Muscle of arm (tissue), 12 donors: Measurements from ENCODE around the gene TTYH3. TPM values are rescaled to one million over a fixed set of nuclear protein-coding genes. Genes with fewer than 3 reads are reported as not detected.

Experiments
- DNase-seq: peaks from one replicate; pipeline ENCODE4 v3.0.0-alpha.2; 2013
- polyA plus RNA-seq, 12 donors: library from polyadenylated mRNA; unstranded; fragments of 120-200 nt; gene quantifications; one replicate each; pipeline ENCODE4 v1.2.1, GENCODE V29; 2013; ENCODE audit not compliant: insufficient read length in 12 of 12

TTYH3 gene
- polyA plus RNA-seq, 12 donors = 49.5 to 155 (median 77.2) TPM; not detected in 1

DNA sequence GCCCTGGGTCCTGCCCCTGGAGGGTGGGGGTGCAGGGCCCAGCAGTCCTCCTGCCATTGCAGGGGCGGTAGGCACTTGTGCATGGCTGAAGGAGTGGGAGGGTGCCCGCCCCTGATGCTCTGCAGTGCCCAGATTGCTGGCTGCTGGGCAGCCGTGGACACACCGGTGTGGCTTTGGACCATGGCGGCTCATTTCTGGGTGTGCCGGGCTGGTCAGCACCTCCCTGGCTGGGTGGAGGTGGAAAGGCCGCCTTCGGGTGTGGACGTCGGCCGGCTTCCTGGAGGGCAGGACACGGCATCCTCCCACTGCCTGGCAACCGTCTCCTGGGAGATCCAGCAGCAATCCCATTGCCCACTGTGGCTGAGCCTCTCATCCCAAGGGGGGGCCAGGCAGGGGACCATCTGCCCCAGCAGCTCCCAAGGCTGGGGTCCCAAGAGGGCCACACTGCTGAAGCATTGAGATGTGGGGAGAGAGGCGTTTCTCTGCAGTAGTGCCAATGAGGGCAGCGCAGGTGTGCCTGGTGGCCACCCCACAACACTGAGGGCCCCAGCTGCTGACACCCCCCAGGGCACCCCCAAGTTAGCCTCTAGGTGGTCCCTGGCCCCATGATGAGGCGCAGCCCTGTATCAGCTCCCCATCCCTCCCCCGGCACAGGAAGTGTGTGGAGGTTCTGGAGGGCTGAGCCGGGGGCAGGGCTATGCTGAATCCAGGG, 12.9 kb downstream of the TTYH3 start:
- DNase-seq = no peak

DNA sequence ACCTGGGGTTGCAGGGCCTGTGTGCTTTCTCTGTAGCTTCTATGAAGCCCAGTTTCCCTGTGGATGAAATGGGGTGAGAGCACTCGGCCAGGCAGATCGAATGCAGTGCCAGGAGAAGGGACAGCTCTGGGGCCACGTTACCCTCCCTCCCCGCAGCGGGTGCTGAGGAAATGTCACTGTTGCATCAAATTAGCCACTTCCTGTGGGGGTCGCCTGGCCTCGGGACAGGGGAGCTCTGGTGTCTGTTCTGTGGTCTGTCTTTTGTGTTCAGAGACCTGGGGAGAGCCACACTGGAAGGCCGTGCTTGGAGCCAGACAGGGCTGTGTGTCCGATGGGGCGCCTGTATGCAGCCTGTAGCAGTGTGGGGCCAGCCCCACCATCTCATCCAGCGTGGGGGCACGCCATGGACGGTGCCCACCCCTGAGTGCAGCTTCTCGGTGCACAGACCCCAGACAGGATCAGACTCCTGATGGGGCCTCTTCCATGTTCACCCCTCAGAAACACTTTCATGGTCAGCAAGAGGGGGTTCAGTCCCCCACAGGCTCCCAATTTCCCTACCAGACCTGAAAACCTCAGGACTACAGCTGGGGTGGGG, 13.6 kb downstream of the TTYH3 start:
- DNase-seq = no peak

DNA sequence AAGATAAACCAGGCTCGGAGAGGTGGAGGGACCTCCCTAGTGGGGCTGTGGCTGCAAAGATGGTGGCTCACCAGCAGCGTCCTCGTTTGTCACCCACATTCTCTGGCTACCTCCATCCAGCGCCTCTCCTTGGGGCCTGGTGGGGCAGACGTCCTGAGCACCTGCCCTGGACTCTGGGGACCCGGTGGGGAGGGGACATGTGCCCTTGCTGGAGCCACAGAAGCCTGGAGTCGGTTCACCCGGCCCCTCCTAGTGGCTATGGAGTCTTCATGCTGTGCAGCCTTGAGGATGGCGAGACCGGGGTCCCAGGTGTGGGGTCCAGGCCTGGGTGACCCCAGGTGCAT, 14.5 kb downstream of the TTYH3 start:
- no peak for DNase-seq

DNA sequence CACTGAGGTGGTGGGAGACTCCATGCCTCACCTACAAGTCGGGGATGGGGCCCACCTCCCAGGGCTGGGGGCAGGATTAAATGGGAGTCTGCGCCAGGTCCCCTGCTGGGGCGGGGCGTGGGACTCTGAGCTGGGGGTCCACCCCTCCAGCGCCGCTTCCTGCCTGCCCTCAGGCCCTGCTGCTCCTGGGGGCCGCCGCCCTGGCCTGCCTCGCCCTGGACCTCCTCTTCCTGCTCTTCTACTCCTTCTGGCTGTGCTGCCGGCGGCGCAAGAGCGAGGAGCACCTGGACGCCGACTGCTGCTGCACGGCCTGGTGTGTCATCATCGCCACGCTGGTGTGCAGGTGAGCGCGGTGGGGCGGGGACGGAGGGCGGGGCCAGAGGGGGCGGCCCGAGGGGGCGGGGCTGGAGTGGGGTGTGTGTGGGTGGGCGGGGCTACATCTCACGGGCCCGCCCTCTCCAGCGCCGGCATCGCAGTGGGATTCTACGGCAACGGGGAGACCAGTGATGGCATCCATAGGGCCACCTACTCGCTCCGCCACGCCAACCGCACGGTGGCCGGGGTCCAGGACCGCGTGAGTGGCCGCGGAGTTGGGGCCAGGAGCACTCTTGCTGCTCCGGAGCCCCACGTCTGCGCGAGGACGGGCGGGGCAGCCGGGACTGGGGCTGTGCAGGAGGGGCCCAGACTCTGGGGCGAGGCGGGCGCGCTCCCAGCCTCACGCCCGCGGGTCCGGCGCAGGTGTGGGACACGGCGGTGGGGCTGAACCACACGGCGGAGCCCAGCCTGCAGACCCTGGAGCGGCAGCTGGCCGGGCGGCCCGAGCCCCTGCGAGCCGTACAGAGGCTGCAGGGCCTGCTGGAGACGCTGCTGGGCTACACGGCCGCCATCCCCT, 15.1 kb downstream of the TTYH3 start:
- no peak for DNase-seq

DNA sequence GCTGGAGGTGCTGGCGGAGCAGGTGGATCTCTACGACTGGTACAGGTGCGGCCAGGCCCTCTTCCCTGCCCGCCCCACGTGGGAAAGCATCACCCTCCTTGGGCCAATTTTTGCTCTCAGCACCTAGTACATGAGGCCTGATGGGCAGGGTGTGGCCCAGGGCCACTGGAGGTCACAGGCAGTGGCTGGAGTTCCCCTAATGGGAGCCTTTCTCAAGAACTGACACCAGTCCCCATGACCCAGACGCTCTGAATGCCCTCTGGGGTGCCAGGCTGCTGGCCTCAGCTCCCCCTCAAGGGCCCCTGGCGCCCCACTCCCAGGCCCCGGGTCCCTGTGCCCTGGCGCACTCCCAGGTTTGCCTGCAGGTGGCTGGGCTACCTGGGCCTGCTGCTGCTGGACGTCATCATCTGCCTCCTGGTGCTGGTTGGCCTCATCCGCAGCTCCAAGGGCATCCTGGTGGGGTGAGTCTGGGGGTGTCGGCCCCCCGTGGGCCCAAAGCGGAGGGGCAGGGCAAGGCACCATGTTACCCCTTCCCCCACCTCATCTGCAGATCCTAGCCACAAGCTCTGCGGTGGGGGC, 15.9 kb downstream of the TTYH3 start:
- no peak for DNase-seq

DNA sequence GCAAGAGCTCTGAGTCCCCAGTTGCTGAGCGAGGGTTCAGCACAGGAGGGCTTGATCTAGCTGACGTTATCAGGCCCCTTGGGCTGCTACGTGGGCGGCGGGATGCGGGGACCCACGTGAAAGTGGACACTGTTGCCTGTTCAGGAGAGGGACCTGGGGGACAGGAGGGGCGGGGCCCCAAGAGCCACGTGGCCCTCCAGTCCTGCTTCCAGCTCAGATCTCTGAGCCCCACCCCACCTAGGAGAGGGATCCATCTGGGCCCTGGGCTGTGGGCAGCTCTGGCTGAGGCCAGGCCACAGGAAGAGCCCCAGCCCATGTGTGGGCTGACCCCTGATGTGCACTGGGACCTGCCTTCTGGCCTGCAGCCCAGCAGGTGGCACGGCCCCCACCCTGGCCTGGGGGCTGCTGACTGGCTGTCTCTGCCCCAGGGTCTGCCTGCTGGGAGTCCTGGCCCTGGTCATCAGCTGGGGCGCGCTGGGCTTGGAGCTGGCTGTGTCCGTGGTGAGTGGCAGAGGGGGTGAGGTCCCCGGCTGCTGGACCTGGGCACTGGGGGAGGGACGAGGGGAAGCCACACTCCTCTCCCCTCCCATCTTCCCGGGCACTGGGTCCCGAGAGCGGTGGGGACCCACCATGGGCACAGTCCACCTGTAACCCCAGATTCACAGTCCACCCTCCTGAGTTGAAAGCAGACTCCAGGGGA, 17.5 kb downstream of the TTYH3 start:
- DNase-seq = no peak

DNA sequence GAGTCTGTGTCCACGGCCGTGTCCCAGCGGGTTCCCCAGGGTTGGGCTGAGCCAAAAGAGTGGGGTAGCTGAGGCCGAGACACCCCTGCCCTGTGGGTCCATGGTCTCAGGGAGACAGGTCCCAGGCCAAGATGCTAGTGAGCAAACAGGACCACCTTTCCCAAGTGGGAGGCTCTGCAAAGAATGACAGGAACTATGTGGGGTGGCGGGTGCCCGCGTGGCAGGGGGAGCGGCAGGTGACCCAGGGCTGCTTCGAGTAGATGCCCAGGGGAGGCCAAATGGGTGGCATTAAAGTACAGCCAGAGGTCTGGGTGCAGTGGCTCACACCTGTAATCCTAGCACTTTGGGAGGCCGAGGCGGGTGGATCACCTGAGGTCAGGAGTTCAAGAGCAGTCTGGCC, 18.2 kb downstream of the TTYH3 start:
- DNase-seq = no peak

DNA sequence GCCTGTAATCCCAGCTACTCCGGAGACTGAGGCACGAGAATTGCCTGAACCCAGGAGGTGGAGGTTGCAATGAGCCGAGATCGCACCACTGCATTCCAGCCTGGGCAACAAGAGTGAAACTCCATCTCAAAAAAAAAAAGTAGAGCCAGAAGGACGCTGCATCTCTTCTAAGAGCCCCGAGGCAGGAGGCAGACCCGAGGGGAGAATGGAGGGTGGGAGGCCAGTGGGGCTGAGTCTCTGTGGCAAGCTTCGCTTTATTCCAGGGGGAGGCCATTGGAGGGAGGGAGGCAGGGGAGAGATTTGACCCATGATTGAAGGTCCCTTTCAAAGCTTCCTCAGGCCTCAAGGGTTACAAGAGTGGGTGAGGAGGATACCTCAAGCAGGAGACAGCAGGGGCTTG, 18.7 kb downstream of the TTYH3 start:
- no peak for DNase-seq

DNA sequence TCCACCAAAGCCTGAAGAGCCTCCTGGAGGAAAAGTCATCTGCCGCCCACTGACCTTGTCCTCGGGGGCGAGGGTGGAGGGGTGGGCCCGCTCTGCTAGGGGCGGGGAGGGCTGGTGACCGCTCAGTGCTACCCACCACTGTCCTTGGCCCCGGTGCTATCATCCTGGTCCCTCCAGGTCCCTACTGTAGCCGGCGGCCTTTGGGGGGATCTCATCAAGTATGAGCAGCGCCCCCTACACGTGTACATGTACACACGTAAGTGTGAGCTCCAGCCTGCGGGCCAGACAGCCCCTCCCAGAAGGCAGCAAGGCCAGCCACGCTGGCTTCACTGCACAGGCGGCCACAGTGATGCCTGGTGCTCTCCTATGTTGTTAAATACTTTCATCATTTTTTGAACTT, 19.6 kb downstream of the TTYH3 start:
- no peak for DNase-seq

DNA sequence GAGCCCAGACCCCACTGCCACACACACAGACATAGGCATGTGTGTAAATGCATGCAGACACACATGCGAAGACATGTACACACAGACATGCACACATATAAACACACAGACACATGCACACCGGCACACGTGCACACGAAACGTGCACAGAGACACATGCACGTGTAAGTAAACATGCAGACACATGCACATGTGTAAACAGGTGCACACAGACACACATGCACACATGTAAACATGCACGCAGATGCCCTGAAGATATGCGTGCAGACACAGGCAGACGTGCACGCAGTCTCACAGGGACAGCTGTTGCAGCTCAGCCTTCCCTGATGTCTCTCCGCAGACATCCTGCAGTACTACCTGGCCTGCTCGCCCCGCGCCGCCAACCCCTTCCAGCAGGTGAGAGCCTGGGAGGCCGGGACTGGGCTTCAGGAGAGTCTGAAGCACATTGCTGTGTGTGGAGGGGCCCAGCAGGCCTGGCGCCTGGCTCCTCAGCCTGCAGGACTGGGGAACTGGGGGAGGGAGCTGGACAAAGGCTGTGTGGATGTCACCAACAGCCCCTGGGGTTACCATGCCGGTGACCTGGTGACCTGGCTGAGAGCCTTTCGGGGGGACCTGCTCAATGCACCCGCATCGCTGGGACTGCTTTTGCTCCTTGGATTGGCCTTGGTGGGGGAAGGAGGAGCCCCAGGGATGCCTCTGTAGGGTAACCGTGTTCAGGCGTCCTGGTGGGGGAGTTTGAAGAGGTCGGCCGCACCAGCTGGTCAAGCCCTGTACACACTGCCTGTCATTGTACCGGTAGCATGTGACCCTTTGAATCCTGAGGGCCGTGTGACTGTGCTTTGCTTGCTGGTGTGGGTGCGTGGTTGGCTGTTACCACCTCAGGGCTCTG, 20.3 kb downstream of the TTYH3 start:
- DNase-seq = no peak

DNA sequence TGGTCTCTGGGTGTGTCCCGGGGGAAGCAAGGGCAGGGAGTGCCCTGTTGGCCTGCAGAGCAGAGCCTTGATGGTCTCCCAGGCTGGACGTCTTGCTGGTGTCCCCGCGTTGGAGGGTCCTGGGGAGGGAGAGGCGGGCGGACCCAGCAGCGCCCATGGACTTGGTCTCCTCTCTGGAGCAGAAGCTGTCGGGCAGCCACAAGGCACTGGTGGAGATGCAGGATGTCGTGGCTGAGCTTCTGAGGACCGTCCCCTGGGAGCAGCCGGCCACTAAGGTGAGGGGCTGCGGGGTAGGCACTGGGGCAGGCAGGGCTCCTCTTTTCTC, 20.9 kb downstream of the TTYH3 start:
- DNase-seq = no peak

DNA sequence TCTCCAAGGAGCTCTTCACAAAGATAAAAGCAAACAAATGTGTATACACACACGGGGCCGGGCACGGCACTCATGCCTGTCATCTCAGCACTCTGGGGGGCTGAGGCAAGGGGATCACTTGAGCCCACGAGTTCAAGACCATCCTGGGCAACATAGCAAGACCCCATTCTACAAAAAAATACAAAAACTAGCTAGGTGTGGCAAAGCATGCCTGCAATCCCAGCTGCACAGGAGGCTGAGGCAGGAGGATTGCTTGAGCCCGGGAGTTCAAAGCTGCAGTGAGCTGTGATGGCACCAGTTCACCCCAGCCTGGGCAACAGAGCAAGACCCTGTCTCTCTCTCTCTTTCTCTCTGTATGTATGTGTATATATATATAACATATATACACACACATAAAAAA, 22.3 kb downstream of the TTYH3 start:
- DNase-seq = no peak

DNA sequence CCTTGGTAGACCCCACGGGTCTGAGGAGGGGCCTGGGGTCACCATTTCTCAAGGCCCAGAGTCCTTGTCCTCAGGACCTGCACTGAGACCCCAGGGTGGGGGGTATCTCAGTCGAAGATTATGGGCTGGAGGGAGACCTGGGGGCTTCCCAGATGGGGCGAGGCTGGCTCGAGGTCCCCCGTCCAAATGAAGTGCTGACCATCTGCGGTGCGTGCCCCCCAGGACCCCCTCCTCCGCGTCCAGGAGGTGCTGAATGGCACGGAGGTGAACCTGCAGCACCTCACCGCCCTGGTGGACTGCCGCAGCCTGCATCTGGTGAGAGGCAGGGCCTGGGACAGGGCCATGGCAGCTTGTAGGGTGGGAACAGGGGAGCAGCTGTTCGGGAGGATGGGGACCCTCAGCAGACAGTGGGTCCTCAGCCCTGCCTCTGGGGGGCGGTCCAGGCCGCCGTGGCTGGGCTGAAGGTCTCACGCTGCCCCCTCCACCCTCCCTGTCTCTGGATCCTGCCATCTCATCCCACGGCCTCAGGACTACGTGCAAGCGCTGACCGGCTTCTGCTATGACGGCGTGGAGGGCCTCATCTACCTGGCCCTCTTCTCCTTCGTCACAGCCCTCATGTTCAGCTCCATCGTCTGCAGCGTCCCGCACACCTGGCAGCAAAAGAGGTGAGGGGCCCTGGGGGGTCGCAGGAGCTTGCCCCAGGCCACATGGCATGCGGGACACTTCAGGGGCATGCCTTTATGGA, 24.3 kb downstream of the TTYH3 start:
- DNase-seq = no peak

DNA sequence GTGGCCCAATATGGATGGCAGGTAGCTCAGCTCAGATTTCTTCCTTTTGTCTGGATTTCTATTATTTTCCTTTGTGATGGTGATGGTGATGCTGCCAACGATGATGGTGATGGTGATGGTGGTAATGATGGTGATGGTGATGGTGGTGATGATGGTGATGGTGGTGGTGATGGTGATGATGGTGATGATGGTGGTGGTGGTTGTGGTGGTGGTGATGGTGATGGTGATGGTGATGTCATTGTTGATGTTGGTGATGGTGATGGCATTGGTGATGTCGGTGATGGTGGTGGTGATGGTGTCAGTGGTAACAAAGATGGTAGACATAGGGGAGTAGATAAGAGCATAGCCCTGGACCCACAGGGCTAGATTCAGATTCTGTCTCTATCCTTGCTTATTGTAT, 25.4 kb downstream of the TTYH3 start:
- no peak for DNase-seq

DNA sequence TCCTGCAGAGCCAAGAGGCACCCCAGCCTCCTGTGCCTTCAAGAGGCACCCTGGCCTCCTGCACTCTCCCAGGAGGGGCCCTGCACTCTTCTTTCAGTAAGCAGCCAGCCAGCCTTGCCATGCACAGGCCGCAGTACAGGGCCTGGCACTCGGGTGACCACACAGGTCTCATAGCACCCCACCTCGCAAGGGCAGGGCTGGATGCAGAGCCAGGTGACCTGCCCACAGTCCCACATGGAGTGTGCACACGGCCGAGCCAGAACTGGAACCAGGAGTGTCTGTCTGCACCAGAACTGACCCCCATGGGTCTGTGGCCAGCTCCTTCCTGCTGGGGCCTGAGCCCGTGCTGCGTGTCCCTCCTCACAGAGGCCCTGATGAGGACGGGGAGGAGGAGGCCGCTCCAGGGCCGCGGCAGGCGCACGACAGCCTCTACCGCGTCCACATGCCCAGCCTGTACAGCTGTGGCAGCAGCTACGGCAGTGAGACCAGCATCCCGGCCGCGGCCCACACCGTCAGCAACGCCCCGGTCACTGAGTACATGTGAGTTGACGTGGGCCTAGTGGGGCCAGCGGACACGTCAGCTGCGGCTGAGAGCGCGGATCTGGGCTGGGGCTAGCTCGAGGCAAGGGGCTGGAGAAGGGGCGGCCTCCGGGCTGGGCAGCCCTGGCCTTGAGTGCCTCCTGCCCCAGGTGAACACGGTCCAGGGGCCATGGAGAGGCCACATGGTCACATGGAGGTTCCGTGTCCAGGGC, 26.3 kb downstream of the TTYH3 start:
- no peak for DNase-seq

DNA sequence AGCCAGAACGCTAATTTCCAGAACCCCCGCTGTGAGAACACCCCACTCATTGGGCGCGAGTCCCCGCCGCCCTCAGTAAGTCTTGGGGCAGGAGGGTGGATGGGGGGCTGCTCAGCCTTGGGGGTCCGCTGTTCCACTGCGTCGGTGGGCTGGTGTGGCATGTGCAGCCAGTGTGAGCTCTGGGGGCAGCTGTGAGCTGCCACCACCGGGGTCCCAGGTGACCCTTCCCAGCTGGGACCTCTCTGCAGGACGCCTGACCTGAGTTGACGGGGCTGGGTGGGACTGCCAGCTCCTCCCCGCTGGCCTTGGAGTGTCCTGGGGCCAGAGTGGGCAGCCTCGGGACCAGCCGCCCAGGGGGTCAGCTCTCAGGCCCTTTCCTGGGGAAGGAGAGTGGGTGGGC, 27.2 kb downstream of the TTYH3 start:
- no peak for DNase-seq

DNA sequence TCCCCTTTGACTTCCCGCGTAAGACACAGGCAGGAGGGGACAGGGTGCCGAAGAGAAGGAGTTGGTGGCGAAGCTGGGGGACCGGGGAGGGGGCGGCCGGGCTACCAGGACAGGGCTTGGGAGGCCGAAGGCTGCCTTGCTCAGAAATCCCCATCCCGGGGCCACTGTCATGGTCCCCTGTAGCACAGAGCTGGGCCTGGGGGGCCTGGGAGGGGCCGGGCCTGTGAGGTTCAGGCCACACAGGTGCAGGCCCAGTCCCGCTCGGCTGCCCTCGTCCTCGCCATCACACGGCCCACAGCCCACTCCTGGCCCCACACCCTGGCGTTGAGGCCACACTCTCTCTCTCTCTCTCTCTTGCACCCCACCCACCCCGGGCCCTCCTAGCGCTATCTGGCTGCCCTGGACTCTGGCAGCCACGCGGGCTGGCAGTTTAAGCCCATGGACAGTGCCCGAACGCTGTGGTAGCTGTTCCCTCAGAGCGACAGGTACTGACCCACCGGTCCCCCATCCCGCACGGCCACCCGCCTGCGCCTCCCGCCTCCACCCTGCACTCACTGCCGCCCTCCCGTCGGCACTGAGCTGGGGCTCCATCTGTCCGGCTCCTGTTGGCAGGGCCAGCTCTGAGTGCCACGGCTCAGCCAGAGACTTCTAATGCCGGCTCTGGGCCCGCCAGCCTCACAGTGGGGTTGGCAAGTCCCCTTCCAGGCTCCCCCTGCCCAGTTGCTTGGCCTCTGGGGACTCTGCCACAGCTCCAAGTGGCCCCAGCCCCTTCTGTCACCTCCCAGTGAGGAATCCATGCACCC, 28.0 kb downstream of the TTYH3 start:
- DNase-seq = no peak

DNA sequence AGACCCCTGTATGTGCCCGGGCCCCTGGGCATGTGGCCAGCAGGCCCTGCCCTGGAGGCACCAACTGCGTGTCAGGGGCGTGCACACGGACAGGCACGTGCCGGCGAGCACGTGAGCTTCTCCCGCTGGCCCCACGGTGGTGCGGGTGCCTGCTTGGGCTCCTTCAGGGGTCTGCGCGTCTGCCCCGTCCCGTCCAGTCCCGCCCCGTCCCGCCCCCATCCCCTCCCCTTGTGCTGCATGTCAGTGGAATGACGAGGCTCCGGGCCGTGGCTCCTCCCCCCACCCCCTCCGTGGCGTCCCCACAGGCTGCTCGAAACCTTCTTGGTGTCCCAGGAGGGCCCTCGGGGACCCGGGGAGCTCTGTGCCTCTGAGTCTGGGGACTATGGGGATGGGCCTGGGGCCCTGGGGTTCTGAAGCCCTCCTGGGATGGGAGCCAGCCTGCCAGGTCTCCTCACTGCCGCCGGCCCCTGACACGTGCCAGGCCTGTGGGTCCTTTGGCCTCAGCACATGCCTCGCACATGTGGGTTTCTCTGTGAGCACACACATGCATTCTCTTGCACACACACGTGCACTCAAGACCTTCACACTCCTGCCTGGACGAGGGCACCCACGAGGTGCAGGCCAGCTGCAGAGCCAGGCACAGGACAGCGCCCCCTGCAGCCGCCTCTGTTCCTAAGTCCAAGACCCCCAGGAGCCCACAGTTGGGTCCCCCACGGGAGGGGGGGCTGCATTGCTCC, 28.7 kb downstream of the TTYH3 start:
- no peak for DNase-seq
